SK-N-MC (cell line): ENCODE results near the gene AKAP1.

Experiments
- DNase-seq: peaks from one replicate; pipeline ENCODE4 v3.0.0-alpha.2; 2011; ENCODE audit warnings: low read depth, low spot score
- H3K27ac ChIP-seq: fragments of 200-600 bp; sonication (generic); 2 replicates; pipeline ENCODE4 v1.5.1; 2016; ENCODE audit warnings: mixed run types
- H3K36me3 ChIP-seq: fragments of 200-600 bp; sonication (generic); 2 replicates; pipeline ENCODE4 v1.6.1; 2017; ENCODE audit warnings: antibody characterized with exemption, low read length, mixed read lengths; ENCODE audit not compliant: insufficient read depth
- H3K4me3 ChIP-seq: fragments of 200-600 bp; sonication (generic); 2 replicates; pipeline ENCODE4 v1.5.1; 2016
- H3K9ac ChIP-seq: fragments of 200-600 bp; sonication (generic); 2 replicates; pipeline ENCODE4 v1.8.0; 2017; ENCODE audit warnings: mixed run types, mixed read lengths; ENCODE audit not compliant: insufficient read length
- H3K9me3 ChIP-seq: fragments of 200-600 bp; sonication (generic); 2 replicates; pipeline ENCODE4 v1.6.1; 2017; ENCODE audit warnings: low read depth, mild to moderate bottlenecking, antibody characterized with exemption, low read length, moderate library complexity, mixed read lengths
- EZH2 ChIP-seq: fragments of 200-600 bp; sonication (generic); IDR thresholded peaks from one replicate; pipeline ENCODE4 v1.6.1; 2017; ENCODE audit warnings: antibody characterized with exemption
- FOXP2 ChIP-seq: optimal IDR thresholded peaks from 2 replicates; pipeline ENCODE3; 2011; ENCODE audit warnings: mild to moderate bottlenecking, moderate library complexity; ENCODE audit not compliant: insufficient read depth; ENCODE audit errors: extremely low read length, control extremely low read depth
- POLR2AphosphoS5 ChIP-seq: IDR thresholded peaks from 2 replicates; pipeline ENCODE4 v1.6.1; 2012; ENCODE audit warnings: mild to moderate bottlenecking, low read depth, low read length, borderline replicate concordance

AKAP1 gene

DNA sequence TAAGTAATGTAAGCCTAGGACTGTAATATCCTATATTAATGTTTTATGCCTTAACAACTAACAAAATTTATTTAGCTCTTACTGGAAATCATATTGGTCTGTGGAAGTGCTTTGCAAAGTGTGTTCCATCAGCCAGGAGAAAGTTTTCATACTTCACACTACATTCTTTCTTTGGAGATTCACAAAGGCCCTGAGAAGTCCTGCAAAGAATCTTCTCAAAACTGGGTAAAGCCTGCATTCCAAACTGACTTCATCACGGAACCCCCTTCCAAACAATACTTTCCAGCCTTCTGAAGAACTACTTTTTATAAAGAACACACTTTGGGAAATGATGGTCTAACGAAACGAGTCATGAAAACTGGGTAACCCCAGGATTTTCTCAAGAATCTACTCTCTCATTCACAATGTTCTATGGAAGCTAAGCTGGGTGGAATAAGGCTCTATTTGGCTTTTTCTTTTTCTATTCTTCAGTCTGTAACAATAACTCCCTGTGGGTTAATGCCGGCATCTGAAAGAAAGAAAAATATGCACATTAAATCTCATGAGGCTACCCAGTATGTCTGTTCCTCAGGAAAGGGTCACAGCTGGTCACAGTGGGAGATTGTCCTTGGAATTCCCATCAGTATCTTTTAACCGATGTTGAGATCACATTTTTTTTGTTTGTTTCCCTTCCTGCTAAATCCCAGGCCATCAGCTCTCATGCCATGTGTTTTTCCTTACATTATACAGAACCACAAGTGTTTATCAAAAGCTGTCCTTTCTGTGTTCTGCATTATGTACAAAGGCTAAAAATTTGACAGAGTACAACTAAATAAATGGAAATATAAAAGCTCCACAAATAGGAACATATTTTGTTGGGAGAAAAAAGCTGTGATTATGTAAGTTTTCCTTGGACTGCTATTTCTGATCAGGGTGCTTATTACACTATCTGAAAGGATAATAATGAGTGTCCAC lies 12.8 kb upstream of the AKAP1 start:
- Histone ChIP-seq H3K4me3 (no peak overlapping the region), H3K36me3 (no peaks in the 10 kb centered on the region), H3K9me3 (no peaks in the 10 kb centered on the region), H3K27ac (no peak overlapping the region), H3K9ac (peak overlapping the region; percentile 18)
- no peak for DNase-seq
- TF ChIP-seq EZH2 (no peak), FOXP2 (no peak), POLR2AphosphoS5 (no peak)

DNA sequence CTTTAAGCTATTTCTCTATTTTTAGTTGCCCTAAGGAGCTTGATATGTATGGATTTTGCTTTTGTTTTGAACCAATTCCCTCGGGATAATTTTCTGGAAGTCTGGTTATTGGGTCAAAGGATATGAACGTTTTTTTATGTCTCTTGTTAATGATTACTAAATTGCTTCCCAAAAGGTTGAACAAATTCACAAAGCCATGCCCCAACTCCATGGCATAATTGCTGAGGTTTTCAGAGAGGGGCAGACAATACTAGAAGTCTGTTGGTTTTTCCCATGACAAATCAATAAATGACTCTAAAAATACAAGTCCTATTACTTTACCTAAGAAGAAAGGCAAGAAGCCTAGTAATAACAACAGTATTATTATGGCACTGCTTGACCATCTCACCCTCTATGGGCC lies 11.4 kb upstream of the AKAP1 start:
- no peak overlapping the region for H3K4me3 ChIP-seq
- TF ChIP-seq FOXP2 (no peak), POLR2AphosphoS5 (no peak), EZH2 (no peak)
- DNase-seq: no peak

DNA sequence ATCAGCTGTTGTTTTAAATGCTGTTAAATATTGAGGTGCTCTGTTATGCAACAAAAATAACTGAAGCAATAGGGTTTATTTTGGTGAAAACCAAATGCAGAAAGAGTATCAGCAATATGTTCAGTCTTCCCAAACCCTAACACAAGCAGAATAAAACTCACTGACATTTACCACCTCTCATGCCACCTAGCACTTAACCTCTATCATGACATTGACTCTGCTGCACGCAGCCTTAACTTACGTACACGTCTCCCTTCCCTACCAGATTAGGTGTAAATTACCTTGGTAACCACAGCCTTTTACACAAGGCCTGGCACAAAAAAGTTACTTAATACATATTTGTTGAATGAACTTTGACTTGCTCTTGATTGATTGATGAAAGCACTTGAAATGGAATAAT lies 9.9 kb upstream of the AKAP1 start:
- Histone ChIP-seq H3K4me3 (no peak overlapping the region), H3K9ac (no peak overlapping the region), H3K9me3 (no peaks in the 10 kb centered on the region), H3K27ac (no peak overlapping the region), H3K36me3 (no peaks in the 10 kb centered on the region)
- no peak for TF ChIP-seq POLR2AphosphoS5
- no peak for TF ChIP-seq EZH2
- TF ChIP-seq FOXP2: no peak
- no peak for DNase-seq

More for the DNA sequence above, 11.4 kb upstream of the AKAP1 start:
- Histone ChIP-seq H3K27ac (no peak overlapping the region), H3K36me3 (no peaks in the 10 kb centered on the region), H3K9me3 (no peaks in the 10 kb centered on the region), H3K9ac (no peak overlapping the region)

DNA sequence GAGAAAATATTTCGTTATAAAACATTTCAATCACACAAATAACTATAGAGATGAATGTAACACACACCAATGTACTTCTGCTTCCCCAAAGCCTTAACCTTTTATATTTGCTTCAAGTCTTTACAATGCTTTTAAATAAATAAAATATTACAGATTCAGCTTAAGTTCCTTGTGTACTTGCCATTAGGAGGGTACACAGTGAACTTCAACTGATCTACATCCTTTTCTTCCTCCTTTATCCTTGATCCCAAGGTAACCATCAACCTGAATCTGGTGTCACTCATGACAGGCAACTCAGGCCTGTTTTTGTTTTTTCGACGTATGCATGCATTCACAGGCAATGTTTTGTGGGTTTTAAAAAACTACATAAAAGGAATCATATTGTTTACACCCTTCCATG lies 9.3 kb upstream of the AKAP1 start:
- DNase-seq: no peak
- H3K4me3 ChIP-seq: no peak overlapping the region
- no peak overlapping the region for H3K27ac ChIP-seq
- TF ChIP-seq EZH2 (no peak), FOXP2 (no peak), POLR2AphosphoS5 (no peak)
- no peak overlapping the region for H3K9ac ChIP-seq
- H3K36me3 ChIP-seq: no peaks in the 10 kb centered on the region
- H3K9me3 ChIP-seq: no peaks in the 10 kb centered on the region

DNA sequence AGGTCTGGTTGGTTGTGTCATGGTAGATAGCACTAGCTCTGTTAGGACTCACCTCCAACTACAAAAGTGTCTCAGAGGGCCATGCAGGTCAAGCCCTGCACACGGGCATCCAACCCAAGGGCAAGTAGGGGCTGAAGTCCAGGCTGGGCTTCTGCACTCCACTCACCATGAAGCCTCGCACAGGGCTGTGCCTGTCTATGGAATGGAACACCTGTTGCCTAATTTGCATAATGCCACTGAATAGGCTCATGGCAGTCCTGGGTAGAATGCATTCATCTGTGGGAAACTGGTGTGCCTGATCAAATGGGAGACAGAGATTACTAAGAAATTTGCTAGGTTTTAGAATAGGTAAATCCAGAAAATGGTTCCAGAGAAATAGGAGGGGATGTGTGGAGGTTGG lies 8.0 kb upstream of the AKAP1 start:
- no peak overlapping the region for H3K4me3 ChIP-seq
- no peaks in the 10 kb centered on the region for H3K9me3 ChIP-seq
- DNase-seq: no peak
- H3K36me3 ChIP-seq: no peaks in the 10 kb centered on the region
- TF ChIP-seq EZH2 (no peak), FOXP2 (no peak), POLR2AphosphoS5 (no peak)
- no peak overlapping the region for H3K9ac ChIP-seq
- H3K27ac ChIP-seq: no peak overlapping the region

DNA sequence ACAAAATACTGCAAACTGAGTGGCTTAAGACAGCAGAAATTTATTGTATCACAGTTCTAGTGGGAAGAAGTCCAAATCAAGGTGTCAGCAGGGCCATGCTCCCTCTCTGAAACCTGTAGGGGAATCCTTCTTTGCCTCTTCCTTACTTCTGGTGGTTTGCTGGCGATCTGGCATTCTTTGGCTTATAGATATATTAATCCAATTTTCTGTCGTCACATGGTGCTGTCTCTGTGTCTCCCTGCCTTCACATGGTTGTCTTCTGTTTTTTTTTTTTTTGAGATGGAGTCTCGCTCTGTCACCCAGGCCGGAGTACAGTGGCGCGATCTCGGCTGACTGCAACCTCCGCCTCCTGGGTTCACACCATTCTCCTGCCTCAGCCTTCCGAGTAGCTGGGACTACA lies 6.8 kb upstream of the AKAP1 start:
- no peak overlapping the region for H3K27ac ChIP-seq
- TF ChIP-seq POLR2AphosphoS5: no peak
- TF ChIP-seq FOXP2: no peak
- no peak for TF ChIP-seq EZH2
- no peak overlapping the region for H3K4me3 ChIP-seq
- H3K9ac ChIP-seq: no peak overlapping the region
- no peak for DNase-seq
- H3K36me3 ChIP-seq: no peaks in the 10 kb centered on the region
- H3K9me3 ChIP-seq: no peaks in the 10 kb centered on the region

DNA sequence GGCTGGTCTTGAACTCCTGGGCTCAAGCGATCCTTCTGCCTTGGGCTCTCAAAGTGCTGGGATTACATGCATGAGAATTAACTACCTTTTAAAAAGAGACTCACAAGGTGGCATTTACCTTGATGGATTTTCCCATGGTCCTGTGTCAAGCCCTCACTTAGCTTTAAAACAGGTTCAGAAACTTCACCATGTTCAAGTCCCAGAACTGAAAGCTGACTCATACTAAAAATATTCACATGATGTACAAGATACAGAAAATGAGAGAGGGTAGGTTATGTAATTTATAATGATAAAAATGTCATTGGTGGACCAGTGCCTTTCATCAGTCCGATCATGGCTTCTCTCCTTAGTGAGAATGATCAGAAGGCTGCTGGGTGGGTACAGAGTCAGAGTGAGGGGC lies 4.3 kb upstream of the AKAP1 start:
- no peak for DNase-seq
- no peak for TF ChIP-seq FOXP2
- no peak for TF ChIP-seq POLR2AphosphoS5
- TF ChIP-seq EZH2: no peak

DNA sequence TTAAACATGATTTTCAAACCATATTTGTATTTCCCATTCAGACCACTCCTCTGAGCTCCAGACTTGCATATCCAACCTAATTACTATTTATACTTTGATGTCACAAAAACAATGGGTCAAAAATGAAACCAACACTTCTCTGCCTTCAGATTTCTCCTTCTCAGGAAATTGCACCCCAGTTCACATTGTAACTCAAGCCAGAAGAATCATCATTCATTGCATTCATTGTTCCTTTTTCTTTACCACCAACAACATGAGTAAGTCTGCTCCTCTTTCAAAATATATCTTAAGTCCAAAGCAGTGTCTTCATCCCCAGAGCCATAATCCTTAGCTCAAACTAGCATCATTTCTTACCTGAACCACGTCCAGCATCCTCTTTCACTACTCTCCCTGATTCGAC lies 2.6 kb upstream of the AKAP1 start:
- TF ChIP-seq EZH2 (no peak), POLR2AphosphoS5 (no peak), FOXP2 (no peak)
- Histone ChIP-seq H3K36me3 (no peaks in the 10 kb centered on the region), H3K9me3 (no peaks in the 10 kb centered on the region), H3K4me3 (no peak overlapping the region), H3K9ac (no peak overlapping the region), H3K27ac (no peak overlapping the region)
- no peak for DNase-seq

More for the DNA sequence above, 4.3 kb upstream of the AKAP1 start:
- no peaks in the 10 kb centered on the region for H3K36me3 ChIP-seq
- no peak overlapping the region for H3K27ac ChIP-seq
- H3K9me3 ChIP-seq: no peaks in the 10 kb centered on the region
- no peak overlapping the region for H3K9ac ChIP-seq
- H3K4me3 ChIP-seq: no peak overlapping the region
